Neural progenitor cell (in vitro differentiated cells): ENCODE measurements around the gene MACROD2.

Experiments used
- CTCF ChIP-seq: fragments of 200-600 bp; sonication (generic); IDR thresholded peaks from 2 replicates; pipeline ENCODE4 v1.5.1; 2017; ENCODE audit warnings: antibody characterized with exemption, mild to moderate bottlenecking
- EZH2 ChIP-seq: fragments of 200-600 bp; sonication (generic); IDR thresholded peaks from 2 replicates; pipeline ENCODE4 v1.6.1; 2017; ENCODE audit warnings: antibody characterized with exemption, mild to moderate bottlenecking, moderate library complexity

- no peak for TF ChIP-seq CTCF
- no peak for TF ChIP-seq EZH2
Measured at GRCh38 chr20:15794409-15794808, 1799.1 kb downstream of the MACROD2 start.
